SK-N-SH treated with all-trans-retinoic acid at 6 μM for 48 hours (cell line): ENCODE results near the gene MRPL51.

ENCODE experiments used
- SNAI2 ChIP-seq: fragments of 250-450 bp; sonication (Bioruptor Pico); IDR thresholded peaks from 2 replicates; pipeline ENCODE4 v1.5.0; 2020; ENCODE audit warnings: mild to moderate bottlenecking, moderate library complexity
- TSHZ2 ChIP-seq: fragments of 250-450 bp; sonication (Bioruptor Pico); IDR thresholded peaks from 2 replicates; pipeline ENCODE4 v1.5.0; 2020; ENCODE audit warnings: mild to moderate bottlenecking, moderate library complexity
- ZFP3 ChIP-seq: fragments of 250-450 bp; sonication (Bioruptor Pico); IDR thresholded peaks from 2 replicates; pipeline ENCODE4 v1.5.0; 2020; ENCODE audit warnings: mild to moderate bottlenecking, moderate library complexity
- ZFP30 ChIP-seq: fragments of 450-650 bp; formaldehyde crosslinking; IDR thresholded peaks from 2 replicates; pipeline ENCODE4 v1.5.0; 2022; ENCODE audit warnings: mild to moderate bottlenecking, moderate library complexity
- ZNF565 ChIP-seq: fragments of 450-650 bp; formaldehyde crosslinking; conservative IDR thresholded peaks from 2 replicates; pipeline ENCODE4 v1.5.0; 2020; ENCODE audit warnings: low read depth, mild to moderate bottlenecking, moderate library complexity

- TF ChIP-seq SNAI2 (CRISPR knock-in tag) (no peak), ZFP30 (CRISPR knock-in tag) (no peak), TSHZ2 (CRISPR knock-in tag) (no peak), ZFP3 (CRISPR knock-in tag) (no peak), ZNF565 (CRISPR knock-in tag) (no peak)
These were observed 42.6 kb upstream of the MRPL51 start for GRCh38 chr12:6535697-6535946.
